HEK293T (cell line): ENCODE measurements around the gene BEGAIN.

Experiments used
- CTBP1 ChIP-seq: fragments of 450-650 bp; IDR thresholded peaks from 2 replicates; pipeline ENCODE4 v1.6.1; 2016; ENCODE audit warnings: borderline replicate concordance
- FOXM1 ChIP-seq: fragments of 450-650 bp; IDR thresholded peaks from 2 replicates; pipeline ENCODE4 v1.6.1; 2017; ENCODE audit warnings: mild to moderate bottlenecking, borderline replicate concordance
- SP1 ChIP-seq: fragments of 450-650 bp; IDR thresholded peaks from 2 replicates; pipeline ENCODE4 v1.6.1; 2017

DNA sequence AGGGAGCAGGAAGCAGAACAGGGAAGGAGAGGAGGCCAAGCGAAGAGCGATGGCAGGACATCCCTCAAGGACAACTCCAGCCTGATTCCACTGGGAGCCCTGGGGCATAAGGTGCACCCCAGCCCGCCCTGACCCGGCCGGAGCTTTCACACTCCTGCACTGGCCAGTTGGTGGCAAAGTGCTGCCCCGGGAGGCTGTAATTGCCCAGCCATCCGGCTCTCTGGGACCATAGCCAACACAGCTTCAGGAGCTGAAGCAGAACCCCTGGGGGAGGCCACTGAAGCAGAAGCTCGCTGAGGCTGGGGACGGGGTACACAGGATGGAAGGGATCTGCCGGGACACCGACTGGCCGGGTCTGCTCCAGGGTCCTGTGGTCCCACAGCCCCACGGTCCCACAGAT is 41.9 kb upstream of the BEGAIN start:
- TF ChIP-seq CTBP1 (no peak), SP1 (no peak), FOXM1 (no peak)
